Endothelial cell of umbilical vein (primary cell): Measurements from ENCODE around the gene HES2. TPM values are rescaled to one million over a fixed set of nuclear protein-coding genes. Genes with fewer than 3 reads are reported as not detected.

ENCODE experiments used
- BruUV-seq: library from RNA; stranded (reverse); fragments of 400-500 nt; replicated peaks from 2 replicates; lab custom pipeline; 2021; lab: Mats Ljungman, UMichigan
- CTCF ChIA-PET: fragments of 300-600, 350-600 bp; sonication (Branson Sonifier 250); formaldehyde crosslinking; loops from one replicate; lab custom pipeline; 2021; ENCODE audit warnings: antibody characterized with exemption, inconsistent platforms; lab: Charles Lee
- POLR2A ChIA-PET: fragments of 300-600, 350-600 bp; sonication (Branson Sonifier 250); formaldehyde crosslinking; loops from one replicate; lab custom pipeline; 2021; ENCODE audit warnings: antibody characterized with exemption, inconsistent platforms; lab: Charles Lee
- DNase-seq: peaks from one replicate; pipeline ENCODE4 v3.0.0-alpha.2; 2011; ENCODE audit warnings: low read depth, low spot score
- FAIRE-seq: peaks from 2 replicates; lab custom pipeline; 2011; peaks lifted over from hg19 to GRCh38; lab: Jason Lieb, UNC
- H2AFZ ChIP-seq: 2 replicates; pipeline ENCODE4 v1.6.0; 2012; ENCODE audit warnings: low read depth, low read length, control low read depth, inconsistent platforms
- H3K27ac ChIP-seq: 2 replicates; pipeline ENCODE4 v1.5.1; 2011; ENCODE audit warnings: low read depth, mild to moderate bottlenecking, control low read depth, low read length, moderate library complexity; ENCODE audit not compliant: insufficient read depth
- H3K27me3 ChIP-seq, 2 experiments: 2 replicates each; pipeline versions ENCODE4 v1.6.0 to v1.6.1; 2011; ENCODE audit warnings: low read length in 2 of 2, mixed read lengths in 1 of 2; ENCODE audit not compliant: control insufficient read depth in 2 of 2, insufficient read depth in 2 of 2
- H3K36me3 ChIP-seq, 2 experiments: 2 replicates in 1 of 2; 3 replicates in 1 of 2; pipeline ENCODE4 v1.5.1; 2011; ENCODE audit warnings: low read length in 2 of 2, mild to moderate bottlenecking in 1 of 2, moderate library complexity in 1 of 2; ENCODE audit not compliant: control insufficient read depth in 2 of 2, insufficient read depth in 2 of 2; ENCODE audit errors: extremely low read depth in 1 of 2
- H3K4me1 ChIP-seq: 3 replicates; pipeline ENCODE4 v1.5.1; 2011; ENCODE audit warnings: mild to moderate bottlenecking, low read length; ENCODE audit not compliant: control insufficient read depth, insufficient read depth; ENCODE audit errors: extremely low read depth
- H3K4me2 ChIP-seq: 2 replicates; pipeline ENCODE4 v1.6.1; 2011; ENCODE audit warnings: low read length, control low read depth, mixed read lengths; ENCODE audit not compliant: insufficient read depth
- H3K4me3 ChIP-seq, 3 experiments: fragments of 200-600 bp in 1 of 3; sonication (generic), shearing (Covaris generic) in 1 of 3; replicated peaks in 1 of 3; 2 replicates each; pipeline ENCODE4 v1.5.1; 2011 to 2016; ENCODE audit warnings: control low read depth in 3 of 3, low read length in 3 of 3, mild to moderate bottlenecking in 2 of 3, inconsistent platforms in 1 of 3, low read depth in 1 of 3, moderate library complexity in 1 of 3; ENCODE audit not compliant: insufficient read depth in 1 of 3
- H3K79me2 ChIP-seq: 2 replicates; pipeline ENCODE4 v1.6.0; 2012; ENCODE audit warnings: low read length, inconsistent platforms; ENCODE audit not compliant: control insufficient read depth, insufficient read depth
- H3K9ac ChIP-seq: replicated peaks from 2 replicates; pipeline ENCODE3; 2011; ENCODE audit warnings: low read length, control low read depth; ENCODE audit not compliant: insufficient read depth; ENCODE audit errors: extremely low read depth
- H3K9me1 ChIP-seq: replicated peaks from 3 replicates; pipeline ENCODE4 v1.6.0; 2011; ENCODE audit warnings: mild to moderate bottlenecking, low read length; ENCODE audit not compliant: control insufficient read depth, insufficient read depth; ENCODE audit errors: extremely low read depth
- H3K9me3 ChIP-seq: replicated peaks from 2 replicates; pipeline ENCODE4 v1.5.1; 2012; ENCODE audit warnings: low read length, inconsistent platforms; ENCODE audit not compliant: control insufficient read depth, insufficient read depth
- H4K20me1 ChIP-seq: replicated peaks from 2 replicates; pipeline ENCODE3; 2011; ENCODE audit warnings: mild to moderate bottlenecking, low read length; ENCODE audit not compliant: control insufficient read depth, insufficient read depth; ENCODE audit errors: extremely low read depth
- CTCF ChIP-seq, 2 donors: IDR thresholded peaks; 1 replicate in 1 of 2; 2 replicates in 1 of 2; pipeline ENCODE4 v1.5.1; 2011; ENCODE audit warnings: low read length in 2 of 2, mild to moderate bottlenecking in 2 of 2, moderate library complexity in 2 of 2, control low read depth in 1 of 2, inconsistent platforms in 1 of 2, low read depth in 1 of 2; ENCODE audit not compliant: insufficient read depth in 1 of 2; ENCODE audit errors: extremely low read depth in 1 of 2
- EZH2 ChIP-seq: IDR thresholded peaks from 2 replicates; pipeline ENCODE4 v1.6.1; 2012; ENCODE audit warnings: borderline replicate concordance, low read depth, mild to moderate bottlenecking, moderate library complexity, low read length, inconsistent platforms; ENCODE audit not compliant: severe bottlenecking
- FOS ChIP-seq: IDR thresholded peaks from 2 replicates; pipeline ENCODE4 v1.6.1; 2011; ENCODE audit warnings: mild to moderate bottlenecking, low read length, moderate library complexity, borderline replicate concordance; ENCODE audit not compliant: insufficient read depth
- GATA2 ChIP-seq: IDR thresholded peaks from 2 replicates; pipeline ENCODE4 v1.7.0; 2011; ENCODE audit warnings: low read depth, mild to moderate bottlenecking, moderate library complexity, mixed read lengths, low read length; ENCODE audit not compliant: insufficient read length, insufficient read depth
- JUN ChIP-seq: IDR thresholded peaks from 2 replicates; pipeline ENCODE4 v1.6.1; 2011; ENCODE audit warnings: borderline replicate concordance, low read depth; ENCODE audit not compliant: insufficient read length, insufficient read depth
- MAX ChIP-seq: IDR thresholded peaks from 2 replicates; pipeline ENCODE4 v1.6.1; 2011; ENCODE audit not compliant: insufficient read depth, insufficient read length
- MYC ChIP-seq: IDR thresholded peaks from one replicate; pipeline ENCODE4 v1.6.1; 2011; ENCODE audit warnings: mild to moderate bottlenecking, low read depth, low read length
- POLR2A ChIP-seq: IDR thresholded peaks from 2 replicates; pipeline ENCODE4 v1.6.1; 2012; ENCODE audit warnings: low read depth, mild to moderate bottlenecking, control low read depth, low read length
- POLR2AphosphoS5 ChIP-seq: IDR thresholded peaks from 2 replicates; pipeline ENCODE4 v1.6.1; 2012; ENCODE audit warnings: low read depth, mild to moderate bottlenecking, control low read depth, low read length, moderate library complexity; ENCODE audit not compliant: insufficient read depth
- dilution Hi-C: fragments of 300-500 bp; cut with MboI; formaldehyde crosslinking; loops from one replicate; pipeline ENCODE4 v1.15.0; 2019; ENCODE audit warnings: low sequenced_read_pairs; ENCODE audit not compliant: extremely low pct_ligation_motif_present
- intact Hi-C: fragments of 100-400 bp; cut with micrococcal nuclease; formaldehyde crosslinking; loops from one replicate; pipeline ENCODE4 v1.10.0; 2022
- polyA plus RNA-seq, 4 experiments: library from polyadenylated mRNA; depleted of rRNA in 3 of 4; stranded (reverse) in 3 of 4; unstranded in 1 of 4; fragments of >200 nt; gene quantifications; 2 replicates each; pipeline versions ENCODE4 v1.2.1 to v1.2.3, GENCODE V29; 2011 to 2012; ENCODE audit warnings: missing spikeins in 1 of 4
- total RNA-seq: library from RNA; stranded (reverse); gene quantifications from 2 replicates; pipeline ENCODE4 v1.2.3, GENCODE V29; 2021

Gene HES2
- total and polyA plus RNA-seq, 2 donors (not counting 3 experiments of a cell fraction or from before 2014, with no cell fraction given): 3.6 to 9.4 TPM

GRCh38 chr1:6384135-6384534, 35.6 kb downstream of the HES2 start:
- FAIRE-seq: no peak
- no peak overlapping the region for H3K4me3 ChIP-seq
- no peak for TF ChIP-seq POLR2AphosphoS5
- no peak for TF ChIP-seq POLR2A
- no peak for TF ChIP-seq JUN
- TF ChIP-seq FOS: no peak
- TF ChIP-seq MAX: no peak
- TF ChIP-seq MYC: no peak
- TF ChIP-seq GATA2: no peak
- no peak for TF ChIP-seq CTCF (IDR thresholded peaks at IDR 0.05; ENCODE audit: extremely low read depth in 1 of 2, insufficient read depth in 1 of 2, low read depth in 1 of 2, low read length in 2 of 2)
- TF ChIP-seq EZH2: no peak
- no peaks in the 10 kb centered on the region for H3K27me3 ChIP-seq
- peaks cover 19% of the 10 kb centered on the region for H3K79me2 ChIP-seq
- H4K20me1 ChIP-seq: no peaks in the 10 kb centered on the region
- H3K4me2 ChIP-seq: no peak overlapping the region
- no TSS peak for BruUV-seq
- peaks cover 12% of the 10 kb centered on the region for H3K4me1 ChIP-seq
- H3K9me3 ChIP-seq: no peaks in the 10 kb centered on the region
- H3K9me1 ChIP-seq: no peaks in the 10 kb centered on the region
- dilution Hi-C loops (no loop called here), intact Hi-C loops (no loop called here)
- no peaks in the 10 kb centered on the region for H3K36me3 ChIP-seq
- no peak overlapping the region for H2AFZ ChIP-seq
- no peak overlapping the region for H3K9ac ChIP-seq
- no peak overlapping the region for H3K27ac ChIP-seq
- no peak for DNase-seq
- ChIA-PET POLR2A (interaction anchor here (0.7 to 1.2 kb wide), 2 partner anchors 9 to 25 kb away, joined by 3 to 5 read pairs; partner anchors contain the start of gene ACOT7), CTCF (interaction anchor here (0.9 to 5.9 kb wide), 9 partner anchors 12 to 138 kb away, joined by 3 to 27 read pairs (median 6); no protein-coding TSS in a partner anchor)
